Fibroblast of pulmonary artery (primary cell): ENCODE data around the gene KDM4C.

ENCODE experiments used
- DNase-seq: peaks from one replicate; pipeline ENCODE4 v3.0.0-alpha.2; 2010; ENCODE audit warnings: low read depth
- H3K4me3 ChIP-seq: replicated peaks from 2 replicates; pipeline ENCODE4 v1.5.1; 2011; ENCODE audit warnings: low read depth, mild to moderate bottlenecking, control low read depth, low read length, moderate library complexity
- TF ChIP-seq, protein P1 (sequence below): IDR thresholded peaks from 2 replicates; pipeline ENCODE4 v1.5.1; 2011; ENCODE audit warnings: mild to moderate bottlenecking, control low read depth, low read length, inconsistent platforms; ENCODE audit errors: missing control alignments

The KDM4C gene

DNA sequence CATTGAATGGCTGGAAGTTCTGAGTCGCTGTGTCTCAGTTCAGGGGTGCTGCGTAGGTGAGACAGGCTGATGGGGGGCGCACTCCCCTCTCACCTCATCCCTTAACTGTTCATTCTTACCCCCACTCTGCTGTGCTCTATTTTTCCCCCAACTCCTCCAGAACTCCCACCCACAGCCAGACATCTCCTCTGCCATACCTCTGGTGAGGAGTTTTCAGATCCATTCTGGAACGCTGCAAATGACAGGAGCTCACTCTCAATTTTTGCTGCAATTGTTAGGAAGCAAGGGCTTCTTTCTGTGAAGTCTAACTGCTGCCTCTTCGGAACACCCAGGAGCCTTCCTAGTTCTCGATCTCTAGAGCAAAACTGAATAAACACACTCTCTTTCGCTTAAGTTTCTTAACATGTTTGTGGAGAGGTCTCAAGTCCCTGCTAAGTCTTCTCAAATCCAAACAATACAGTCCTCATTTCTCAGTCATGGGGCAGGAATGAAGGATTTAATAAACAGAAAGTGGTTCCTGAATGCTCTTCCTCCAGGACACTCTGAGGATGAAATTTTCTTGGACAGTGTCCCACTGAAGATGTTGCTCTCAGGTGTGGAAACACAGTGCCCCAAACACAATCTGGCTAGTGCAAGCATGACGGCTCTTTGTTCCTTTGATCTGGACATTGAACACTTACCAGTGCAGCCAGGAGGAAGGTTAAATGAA is 387.7 kb downstream of the KDM4C start:
- H3K4me3 ChIP-seq, result no peak overlapping the region
- TF ChIP-seq, protein P1, sequence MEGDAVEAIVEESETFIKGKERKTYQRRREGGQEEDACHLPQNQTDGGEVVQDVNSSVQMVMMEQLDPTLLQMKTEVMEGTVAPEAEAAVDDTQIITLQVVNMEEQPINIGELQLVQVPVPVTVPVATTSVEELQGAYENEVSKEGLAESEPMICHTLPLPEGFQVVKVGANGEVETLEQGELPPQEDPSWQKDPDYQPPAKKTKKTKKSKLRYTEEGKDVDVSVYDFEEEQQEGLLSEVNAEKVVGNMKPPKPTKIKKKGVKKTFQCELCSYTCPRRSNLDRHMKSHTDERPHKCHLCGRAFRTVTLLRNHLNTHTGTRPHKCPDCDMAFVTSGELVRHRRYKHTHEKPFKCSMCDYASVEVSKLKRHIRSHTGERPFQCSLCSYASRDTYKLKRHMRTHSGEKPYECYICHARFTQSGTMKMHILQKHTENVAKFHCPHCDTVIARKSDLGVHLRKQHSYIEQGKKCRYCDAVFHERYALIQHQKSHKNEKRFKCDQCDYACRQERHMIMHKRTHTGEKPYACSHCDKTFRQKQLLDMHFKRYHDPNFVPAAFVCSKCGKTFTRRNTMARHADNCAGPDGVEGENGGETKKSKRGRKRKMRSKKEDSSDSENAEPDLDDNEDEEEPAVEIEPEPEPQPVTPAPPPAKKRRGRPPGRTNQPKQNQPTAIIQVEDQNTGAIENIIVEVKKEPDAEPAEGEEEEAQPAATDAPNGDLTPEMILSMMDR, result no peak
- no peak for DNase-seq

DNA sequence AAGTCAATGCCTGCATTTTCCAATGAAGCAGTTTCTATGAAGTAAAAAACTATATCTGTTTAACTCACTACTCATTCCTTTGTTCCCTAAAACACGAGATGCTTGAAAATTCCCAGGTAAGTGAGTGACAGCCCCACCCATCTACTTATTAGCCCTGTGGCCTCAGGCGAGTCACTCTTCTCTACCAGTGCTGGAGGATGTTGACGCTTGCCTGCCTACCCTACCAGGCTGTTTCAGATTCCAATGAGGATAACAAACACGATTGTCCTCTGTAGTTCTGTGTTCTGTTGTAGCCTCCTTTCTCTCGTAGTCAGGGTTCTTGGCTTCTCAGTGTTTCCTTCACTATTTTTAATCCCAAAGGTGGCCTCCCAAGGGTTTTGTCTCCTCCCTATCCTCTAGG is 388.8 kb downstream of the KDM4C start:
- H3K4me3 ChIP-seq, result no peak overlapping the region
- DNase-seq, result no peak
- TF ChIP-seq, protein P1, result no peak

DNA sequence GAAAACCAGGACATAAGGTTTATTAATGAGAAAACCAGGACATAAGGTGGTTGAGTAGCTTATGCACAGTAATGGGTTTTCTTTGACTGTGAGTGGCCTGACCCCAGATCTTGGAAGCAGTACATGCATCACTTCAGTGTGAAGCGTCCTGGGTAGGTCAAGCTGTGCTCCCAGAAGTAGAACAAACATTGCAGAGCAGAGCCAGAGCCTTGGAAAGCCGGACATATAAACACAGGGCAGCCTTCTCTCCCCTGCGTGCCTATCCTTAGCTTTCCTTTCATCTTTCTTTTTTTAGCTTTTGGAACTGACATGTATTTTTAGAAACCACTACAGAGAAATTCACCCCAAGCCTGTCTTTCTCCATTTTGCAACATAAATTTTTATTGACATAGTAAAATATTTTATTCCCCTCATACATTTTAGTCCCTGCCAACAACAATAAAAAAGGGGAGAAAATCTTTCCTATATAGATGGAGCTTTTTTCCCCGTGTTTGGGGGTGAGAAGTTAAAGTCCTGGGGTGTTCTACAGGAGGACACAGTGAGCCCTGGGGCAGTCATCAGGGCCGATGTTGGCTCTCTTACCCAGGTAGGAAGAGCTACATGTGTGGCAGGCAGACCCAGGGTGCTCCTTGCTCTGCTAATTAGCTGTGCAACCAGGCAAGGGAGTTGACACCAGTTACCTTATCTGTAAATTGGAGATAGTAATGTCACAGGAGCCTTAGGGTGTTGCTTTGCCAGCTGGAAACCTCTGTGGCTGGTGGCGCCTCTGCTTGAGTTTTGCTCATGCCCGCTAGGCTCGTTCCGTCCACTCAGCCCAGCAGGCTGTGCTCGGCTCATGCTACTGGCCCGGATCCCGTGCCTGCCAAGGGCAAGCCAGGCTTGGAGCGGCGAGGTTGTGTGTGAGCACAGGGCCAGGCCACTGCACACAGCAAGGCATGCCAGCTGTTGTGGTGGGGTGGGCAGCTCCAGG is 389.6 kb downstream of the KDM4C start:
- no peak overlapping the region for H3K4me3 ChIP-seq
- DNase-seq, result no peak
- TF ChIP-seq, protein P1, result no peak

DNA sequence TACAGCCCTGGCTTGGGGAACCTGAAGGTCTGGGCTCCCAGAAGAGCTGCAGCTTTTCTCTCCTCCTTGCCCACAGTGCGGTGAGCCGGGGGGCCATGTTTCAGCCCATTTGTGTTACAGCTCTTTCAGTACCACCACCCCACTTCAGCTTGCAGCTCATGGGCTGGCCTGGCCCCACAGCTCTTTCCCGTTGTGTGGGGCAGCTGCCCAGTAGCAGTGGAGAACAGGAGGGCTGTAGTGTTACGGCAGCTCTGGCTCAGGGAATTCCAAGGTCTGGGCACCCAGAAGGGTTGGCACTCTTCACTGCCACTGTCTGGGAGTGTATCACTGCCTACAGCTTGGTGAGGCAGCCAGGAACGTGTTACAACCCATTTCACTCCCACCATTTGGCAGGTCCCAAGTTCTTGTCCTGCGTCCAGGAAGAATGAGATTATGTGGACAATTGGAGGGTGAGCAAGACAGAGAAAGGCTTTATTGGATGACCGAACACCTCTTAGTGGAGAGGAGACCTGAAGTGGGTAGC is 390.5 kb downstream of the KDM4C start:
- H3K4me3 ChIP-seq, result no peak overlapping the region
- DNase-seq, result no peak
- TF ChIP-seq, protein P1, result no peak

DNA sequence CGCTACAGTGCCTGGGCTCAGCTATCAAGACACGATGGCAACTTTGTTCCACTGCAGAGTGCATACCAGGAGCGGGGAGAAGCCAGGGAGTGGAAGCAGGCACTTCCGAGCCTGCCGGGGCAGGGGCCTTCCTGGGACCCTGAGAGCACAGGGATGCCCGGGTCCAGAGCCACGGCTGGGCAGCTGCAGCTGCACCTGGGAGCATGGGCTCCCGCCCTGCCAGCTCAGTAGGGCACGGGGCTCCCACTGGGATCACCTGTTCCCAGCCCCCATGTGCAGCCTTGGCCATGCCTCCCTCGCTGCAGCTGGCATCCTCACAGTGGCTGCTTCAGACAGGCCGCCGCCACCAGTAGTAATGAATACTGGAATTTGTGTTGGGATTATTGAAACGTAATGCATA is 391.5 kb downstream of the KDM4C start:
- H3K4me3 ChIP-seq, result no peak overlapping the region
- DNase-seq, result no peak
- TF ChIP-seq, protein P1, result no peak

DNA sequence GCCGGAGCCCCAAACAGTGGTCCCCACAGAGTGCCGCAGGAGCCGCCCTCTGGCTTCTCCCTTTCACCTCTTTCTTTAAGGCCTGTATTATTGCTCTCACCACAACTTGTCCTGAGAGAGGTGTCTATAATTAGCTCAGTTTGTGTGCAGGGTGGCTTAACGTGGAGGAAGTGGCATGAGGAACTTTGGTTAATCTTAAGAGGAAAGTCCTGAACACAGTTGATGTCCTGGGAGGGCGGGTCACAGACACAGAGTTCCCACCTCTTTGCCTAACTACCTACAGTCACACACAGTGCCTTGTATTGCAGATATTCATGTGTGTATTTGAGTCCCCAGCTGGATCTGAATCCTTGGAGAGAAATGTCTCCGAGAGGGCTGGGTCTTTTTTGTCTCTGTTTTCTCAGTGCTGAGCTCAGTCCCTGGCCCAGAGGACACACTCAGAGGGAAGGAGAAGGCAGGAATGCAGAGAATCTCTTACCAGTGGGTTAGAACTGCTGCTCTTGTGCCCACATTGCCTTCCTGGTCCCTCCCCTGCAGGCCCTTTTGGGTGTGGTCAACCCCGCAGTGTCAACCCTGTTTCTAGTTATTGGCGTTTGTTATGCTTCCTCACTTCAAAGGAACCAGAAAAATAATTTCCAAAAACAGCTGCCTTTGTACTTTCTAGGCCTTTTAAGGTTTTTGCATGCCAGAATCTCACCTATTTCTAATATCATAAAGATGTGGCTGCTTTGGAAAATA is 392.5 kb downstream of the KDM4C start:
- TF ChIP-seq, protein P1, result no peak
- DNase-seq, result no peak
- no peak overlapping the region for H3K4me3 ChIP-seq
